Neural progenitor cell (in vitro differentiated cells): ENCODE results near the gene NCOA3. TPM values are rescaled to one million over a fixed set of nuclear protein-coding genes. Genes with fewer than 3 reads are reported as not detected.

ENCODE experiments used
- DNase-seq: peaks from one replicate; pipeline ENCODE4 v3.0.0-alpha.2; 2016; ENCODE audit warnings: low spot score
- H2AFZ ChIP-seq: fragments of 200-600 bp; sonication (generic); replicated peaks from 2 replicates; pipeline ENCODE4 v1.6.1; 2016; ENCODE audit warnings: antibody characterized with exemption
- H3F3A ChIP-seq: fragments of 200-600 bp; sonication (generic); 2 replicates; pipeline ENCODE4 v1.6.1; 2016; ENCODE audit warnings: antibody characterized with exemption, low read depth
- H3K27ac ChIP-seq: fragments of 200-600 bp; sonication (generic); 2 replicates; pipeline ENCODE4 v1.5.1; 2016; ENCODE audit warnings: mild to moderate bottlenecking
- H3K27me3 ChIP-seq: fragments of 200-600 bp; sonication (generic); 2 replicates; pipeline ENCODE4 v1.6.1; 2016; ENCODE audit warnings: mild to moderate bottlenecking, moderate library complexity
- H3K36me3 ChIP-seq: fragments of 200-600 bp; sonication (generic); 2 replicates; pipeline ENCODE4 v1.5.1; 2016
- H3K4me1 ChIP-seq: fragments of 200-600 bp; sonication (generic); 2 replicates; pipeline ENCODE4 v1.6.1; 2016; ENCODE audit warnings: mixed run types
- H3K4me2 ChIP-seq: fragments of 200-600 bp; sonication (generic); 2 replicates; pipeline ENCODE4 v1.6.1; 2016
- H3K4me3 ChIP-seq: fragments of 200-600 bp; sonication (generic); 2 replicates; pipeline ENCODE4 v1.5.1; 2016
- H3K79me2 ChIP-seq: fragments of 200-600 bp; sonication (generic); 2 replicates; pipeline ENCODE4 v1.6.1; 2016; ENCODE audit warnings: low read depth
- H3K9ac ChIP-seq: fragments of 200-600 bp; sonication (generic); 2 replicates; pipeline ENCODE4 v1.6.1; 2016
- H3K9me3 ChIP-seq: fragments of 200-600 bp; sonication (generic); 2 replicates; pipeline ENCODE4 v1.5.1; 2016; ENCODE audit warnings: low read depth
- H4K20me1 ChIP-seq: fragments of 200-600 bp; sonication (generic); 2 replicates; pipeline ENCODE4 v1.6.1; 2016; ENCODE audit warnings: low read depth
- H3K27ac Mint-ChIP-seq: 3 replicates; pipeline ENCODE4 v1.8.0; 2021; ENCODE audit warnings: mixed read lengths
- H3K27me3 Mint-ChIP-seq: 2 replicates; pipeline ENCODE4 v1.8.0; 2022; ENCODE audit warnings: low read depth, mild to moderate bottlenecking, inconsistent platforms, moderate library complexity, mixed read lengths; ENCODE audit not compliant: insufficient read depth
- H3K36me3 Mint-ChIP-seq: 3 replicates; pipeline ENCODE4 v1.8.0; 2021; ENCODE audit warnings: mixed read lengths
- H3K4me1 Mint-ChIP-seq: 3 replicates; pipeline ENCODE4 v1.8.0; 2021; ENCODE audit warnings: mixed read lengths
- H3K4me3 Mint-ChIP-seq: 3 replicates; pipeline ENCODE4 v1.8.0; 2021; ENCODE audit warnings: mild to moderate bottlenecking, moderate library complexity, mixed read lengths
- H3K9me3 Mint-ChIP-seq: 3 replicates; pipeline ENCODE4 v1.8.0; 2020; ENCODE audit warnings: mixed read lengths
- EZH2 ChIP-seq: fragments of 200-600 bp; sonication (generic); IDR thresholded peaks from 2 replicates; pipeline ENCODE4 v1.6.1; 2017; ENCODE audit warnings: antibody characterized with exemption, mild to moderate bottlenecking, moderate library complexity
- EZH2phosphoT487 ChIP-seq: fragments of 200-600 bp; sonication (generic); IDR thresholded peaks from 2 replicates; pipeline ENCODE4 v1.6.1; 2017; ENCODE audit warnings: antibody characterized with exemption
- total RNA-seq: library from RNA; depleted of rRNA; stranded (reverse); fragments of >200 nt; gene quantifications from 2 replicates; pipeline ENCODE4 v1.2.3, GENCODE V29; 2015; ENCODE audit warnings: low replicate concordance
- TF ChIP-seq, protein P1 (sequence below): fragments of 200-600 bp; sonication (generic); IDR thresholded peaks from 2 replicates; pipeline ENCODE4 v1.5.1; 2017; ENCODE audit warnings: antibody characterized with exemption, mild to moderate bottlenecking

NCOA3 gene
- total RNA-seq, 1 donor from 2014 or later = 64.5 TPM

DNA sequence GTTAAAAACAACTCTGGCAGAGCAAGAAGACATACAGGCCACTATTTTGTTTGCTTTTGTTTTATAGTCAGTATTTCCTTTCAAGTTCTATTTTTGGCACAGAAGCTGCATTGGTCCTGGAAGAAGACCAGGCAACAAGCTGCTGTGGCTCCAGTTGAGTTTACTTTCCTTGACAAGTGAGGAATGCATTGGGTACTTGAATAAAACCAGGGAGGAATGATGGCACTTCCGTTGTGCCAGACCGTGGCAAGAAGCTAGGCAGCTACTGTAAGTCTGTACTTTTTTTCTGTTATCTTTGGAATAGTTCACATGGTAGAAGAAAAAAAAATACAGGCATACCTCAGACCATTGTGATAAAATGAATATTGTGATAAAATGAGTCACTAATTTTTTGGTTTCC is 66.3 kb downstream of the NCOA3 start:
- Histone ChIP-seq H3K27me3 (no peaks in the 10 kb centered on the region), H2AFZ (no peak overlapping the region), H3K4me2 (no peak overlapping the region), H3F3A (peaks cover 15% of the 10 kb centered on the region), H3K4me3 (no peak overlapping the region), H3K9me3 (no peaks in the 10 kb centered on the region), H3K4me1 (peaks cover 1% of the 10 kb centered on the region), H3K9ac (no peak overlapping the region), H3K36me3 (no peaks in the 10 kb centered on the region), H3K27ac (no peak overlapping the region), H4K20me1 (peaks cover 43% of the 10 kb centered on the region), H3K79me2 (peaks cover 99% of the 10 kb centered on the region)
- DNase-seq = no peak
- peaks cover 19% of the 10 kb centered on the region for H3K9me3 Mint-ChIP-seq
- no peak overlapping the region for H3K27ac Mint-ChIP-seq
- peaks cover 3% of the 10 kb centered on the region for H3K27me3 Mint-ChIP-seq
- H3K4me3 Mint-ChIP-seq = no peak overlapping the region
- H3K36me3 Mint-ChIP-seq = peaks cover 22% of the 10 kb centered on the region
- TF ChIP-seq, protein P1, sequence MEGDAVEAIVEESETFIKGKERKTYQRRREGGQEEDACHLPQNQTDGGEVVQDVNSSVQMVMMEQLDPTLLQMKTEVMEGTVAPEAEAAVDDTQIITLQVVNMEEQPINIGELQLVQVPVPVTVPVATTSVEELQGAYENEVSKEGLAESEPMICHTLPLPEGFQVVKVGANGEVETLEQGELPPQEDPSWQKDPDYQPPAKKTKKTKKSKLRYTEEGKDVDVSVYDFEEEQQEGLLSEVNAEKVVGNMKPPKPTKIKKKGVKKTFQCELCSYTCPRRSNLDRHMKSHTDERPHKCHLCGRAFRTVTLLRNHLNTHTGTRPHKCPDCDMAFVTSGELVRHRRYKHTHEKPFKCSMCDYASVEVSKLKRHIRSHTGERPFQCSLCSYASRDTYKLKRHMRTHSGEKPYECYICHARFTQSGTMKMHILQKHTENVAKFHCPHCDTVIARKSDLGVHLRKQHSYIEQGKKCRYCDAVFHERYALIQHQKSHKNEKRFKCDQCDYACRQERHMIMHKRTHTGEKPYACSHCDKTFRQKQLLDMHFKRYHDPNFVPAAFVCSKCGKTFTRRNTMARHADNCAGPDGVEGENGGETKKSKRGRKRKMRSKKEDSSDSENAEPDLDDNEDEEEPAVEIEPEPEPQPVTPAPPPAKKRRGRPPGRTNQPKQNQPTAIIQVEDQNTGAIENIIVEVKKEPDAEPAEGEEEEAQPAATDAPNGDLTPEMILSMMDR = no peak
- no peak for TF ChIP-seq EZH2phosphoT487
- no peak for TF ChIP-seq EZH2
- peaks cover 5% of the 10 kb centered on the region for H3K4me1 Mint-ChIP-seq

DNA sequence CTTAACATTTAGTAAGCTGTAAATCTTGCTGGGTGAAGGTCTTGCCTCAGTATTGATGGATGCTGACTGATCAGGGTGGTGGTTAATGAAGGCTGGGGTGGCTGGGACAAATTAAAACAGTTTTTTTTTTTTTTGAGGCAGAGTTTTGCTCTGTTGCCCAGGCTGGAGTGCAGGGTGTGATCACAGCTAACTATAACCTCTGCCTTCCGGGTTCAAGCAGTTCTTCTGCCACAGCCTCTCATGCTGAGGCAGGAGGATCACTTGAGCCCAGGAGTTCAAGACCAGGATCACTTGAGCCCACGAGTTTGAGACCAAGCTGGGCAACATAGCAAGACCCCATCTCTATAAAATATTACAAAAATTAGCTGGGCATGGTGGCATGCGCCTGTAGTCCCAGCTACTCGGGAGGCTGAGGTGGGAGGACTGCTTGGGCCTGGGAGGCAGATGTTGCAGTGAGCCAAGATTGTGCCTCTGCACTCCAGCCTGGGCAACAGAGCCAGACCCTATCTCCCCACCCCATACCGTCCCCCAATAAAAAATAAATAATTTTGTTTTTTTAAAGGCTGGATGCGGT is 67.2 kb downstream of the NCOA3 start:
- Histone ChIP-seq H3F3A (peaks cover 23% of the 10 kb centered on the region), H3K27me3 (no peaks in the 10 kb centered on the region), H4K20me1 (peaks cover 47% of the 10 kb centered on the region), H3K9ac (no peak overlapping the region), H2AFZ (no peak overlapping the region), H3K4me1 (peaks cover 10% of the 10 kb centered on the region), H3K9me3 (no peaks in the 10 kb centered on the region), H3K36me3 (no peaks in the 10 kb centered on the region), H3K4me2 (no peak overlapping the region), H3K27ac (no peak overlapping the region), H3K4me3 (no peak overlapping the region), H3K79me2 (peaks cover 99% of the 10 kb centered on the region)
- no peak for DNase-seq
- Mint-ChIP-seq H3K27ac (no peak overlapping the region), H3K9me3 (peaks cover 19% of the 10 kb centered on the region), H3K4me3 (no peak overlapping the region), H3K27me3 (peaks cover 3% of the 10 kb centered on the region), H3K36me3 (peaks cover 22% of the 10 kb centered on the region), H3K4me1 (peaks cover 12% of the 10 kb centered on the region)
- TF ChIP-seq, protein P1 = no peak
- TF ChIP-seq EZH2phosphoT487 (no peak), EZH2 (no peak)

- no peak overlapping the region for H3K27ac Mint-ChIP-seq
- no peak overlapping the region for H3K9ac ChIP-seq
- H3K4me1 Mint-ChIP-seq = peaks cover 25% of the 10 kb centered on the region
- no peaks in the 10 kb centered on the region for H3K9me3 ChIP-seq
- no peak overlapping the region for H3K4me3 ChIP-seq
- peaks cover 22% of the 10 kb centered on the region for H3K4me1 ChIP-seq
- no peak overlapping the region for H2AFZ ChIP-seq
- TF ChIP-seq EZH2 = no peak
- no peak for TF ChIP-seq EZH2phosphoT487
- TF ChIP-seq, protein P1 = no peak
- no peaks in the 10 kb centered on the region for H3K27me3 ChIP-seq
- peaks cover 99% of the 10 kb centered on the region for H3K79me2 ChIP-seq
- H3K4me2 ChIP-seq = no peak overlapping the region
- no peak for DNase-seq
- peaks cover 22% of the 10 kb centered on the region for H3K36me3 Mint-ChIP-seq
- H3K36me3 ChIP-seq = no peaks in the 10 kb centered on the region
- no peak overlapping the region for H3K27ac ChIP-seq
- peaks cover 2% of the 10 kb centered on the region for H3K27me3 Mint-ChIP-seq
- peaks cover 48% of the 10 kb centered on the region for H4K20me1 ChIP-seq
- H3K9me3 Mint-ChIP-seq = peaks cover 19% of the 10 kb centered on the region
- H3K4me3 Mint-ChIP-seq = no peak overlapping the region
- peaks cover 23% of the 10 kb centered on the region for H3F3A ChIP-seq
These were observed 69.7 kb downstream of the NCOA3 start for GRCh38 chr20:47571426-47571825.
